K562 (cell line): ENCODE data around the gene CFAP221. TPM values are rescaled to one million over a fixed set of nuclear protein-coding genes. Genes with fewer than 3 reads are reported as not detected.

Experiments
- ATAC-seq: fragments of 200-7000 bp; cut with Tn5 transposase; 3 replicates; pipeline ENCODE4 v1.9.1; 2020; ENCODE audit warnings: moderate library complexity
- BruUV-seq: library from RNA; stranded (reverse); fragments of 400-500 nt; replicated peaks from 2 replicates; lab custom pipeline; 2021; lab: Mats Ljungman, UMichigan
- CTCF ChIA-PET: fragments of 300-600 bp; formaldehyde crosslinking; extraction: SDS; loops from one replicate; lab custom pipeline; 2021; ENCODE audit warnings: low intra/inter-chr PET ratio; lab: Yijun Ruan, JAX
- POLR2A ChIA-PET: fragments of 300-600, 350-650 bp; sonication (Branson Sonifier 250); formaldehyde crosslinking; extraction: SDS; loops from one replicate; lab custom pipeline; 2021; ENCODE audit warnings: antibody characterized with exemption, inconsistent platforms; lab: Yijun Ruan, JAX
- DNase-seq, 4 experiments: peaks; one replicate each; pipeline versions ENCODE4 v3.0.0 to v3.0.0-alpha.2; 2011 to 2018; ENCODE audit warnings: low spot score in 3 of 4, mixed read lengths in 3 of 4; ENCODE audit errors: extremely low read depth in 1 of 4
- FAIRE-seq: peaks from 2 replicates; lab custom pipeline; 2011; peaks lifted over from hg19 to GRCh38; lab: Jason Lieb, UNC
- H2AFZ ChIP-seq: 2 replicates; pipeline ENCODE4 v1.6.0; 2011; ENCODE audit warnings: low read depth, low read length, control low read depth, inconsistent platforms
- H3K27ac ChIP-seq: fragments of 200-600 bp; 3 replicates; pipeline ENCODE4 v1.8.0; 2011; ENCODE audit warnings: low read depth, mild to moderate bottlenecking, control low read depth, inconsistent platforms, low read length, moderate library complexity, mixed read lengths; ENCODE audit errors: extremely low read depth
- H3K27me3 ChIP-seq, 2 experiments: fragments of 300-600 bp in 1 of 2; 2 replicates in 1 of 2; 3 replicates in 1 of 2; pipeline versions ENCODE4 v1.6.0 to v1.8.0; 2011; ENCODE audit warnings: inconsistent platforms in 2 of 2, low read length in 2 of 2, mild to moderate bottlenecking in 1 of 2, mixed read lengths in 1 of 2, moderate library complexity in 1 of 2; ENCODE audit not compliant: control insufficient read depth in 2 of 2, insufficient read depth in 2 of 2
- H3K36me3 ChIP-seq: fragments of 300-600 bp; 3 replicates; pipeline ENCODE4 v1.8.0; 2011; ENCODE audit warnings: mild to moderate bottlenecking, low read length, inconsistent platforms; ENCODE audit not compliant: control insufficient read depth, insufficient read depth
- H3K4me1 ChIP-seq, 2 experiments: fragments of 200-600 bp in 1 of 2; replicated peaks in 1 of 2; 2 replicates in 1 of 2; 3 replicates in 1 of 2; pipeline versions ENCODE4 v1.5.1 to v1.8.0; 2011; ENCODE audit warnings: inconsistent platforms in 2 of 2, low read length in 2 of 2, mild to moderate bottlenecking in 1 of 2, mixed read lengths in 1 of 2, moderate library complexity in 1 of 2; ENCODE audit not compliant: control insufficient read depth in 2 of 2, insufficient read depth in 2 of 2
- H3K4me2 ChIP-seq: 2 replicates; pipeline ENCODE4 v1.6.1; 2011; ENCODE audit warnings: low read length, control low read depth, inconsistent platforms, mixed read lengths; ENCODE audit not compliant: insufficient read depth
- H3K4me3 ChIP-seq: fragments of 200-600 bp; sonication (generic), shearing (Covaris generic); 2 replicates; pipeline ENCODE4 v1.5.1; 2016; ENCODE audit warnings: control low read depth, inconsistent platforms
- H3K79me2 ChIP-seq: fragments of 200-600 bp; 3 replicates; pipeline ENCODE4 v1.8.0; 2011; ENCODE audit warnings: low read length, inconsistent platforms; ENCODE audit not compliant: control insufficient read depth, insufficient read depth
- H3K9ac ChIP-seq, 2 experiments: 2 replicates each; pipeline versions ENCODE4 v1.6.0 to v1.6.1; 2011; ENCODE audit warnings: low read depth in 2 of 2, low read length in 2 of 2, control low read depth in 1 of 2, inconsistent platforms in 1 of 2, mild to moderate bottlenecking in 1 of 2, mixed read lengths in 1 of 2; ENCODE audit not compliant: insufficient read depth in 1 of 2
- H3K9me1 ChIP-seq: one replicate; pipeline ENCODE4 v1.6.0; 2011; ENCODE audit warnings: inconsistent platforms, mild to moderate bottlenecking, low read length, moderate library complexity; ENCODE audit not compliant: control insufficient read depth, insufficient read depth
- H3K9me3 ChIP-seq: replicated peaks from 2 replicates; pipeline ENCODE4 v1.5.1; 2011; ENCODE audit warnings: low read depth, low read length, inconsistent platforms; ENCODE audit not compliant: control insufficient read depth, insufficient read depth
- H4K20me1 ChIP-seq: replicated peaks from 2 replicates; pipeline ENCODE4 v1.6.1; 2011; ENCODE audit warnings: low read length, inconsistent platforms, mixed read lengths; ENCODE audit not compliant: control insufficient read depth, insufficient read depth
- BRD4 ChIP-seq: fragments of 200-600 bp; sonication (generic); IDR thresholded peaks from 2 replicates; pipeline ENCODE4 v1.6.1; 2017; ENCODE audit warnings: inconsistent platforms
- HOMEZ ChIP-seq: fragments of 250-450 bp; sonication (Bioruptor Pico); IDR thresholded peaks from 2 replicates; pipeline ENCODE4 v1.4.0; 2020; ENCODE audit warnings: mild to moderate bottlenecking, moderate library complexity
- RBM25 ChIP-seq: fragments of 200-400 bp; formaldehyde crosslinking; IDR thresholded peaks from 2 replicates; pipeline ENCODE4 v1.6.1; 2018; ENCODE audit warnings: low read length, low read depth, moderate library complexity; ENCODE audit not compliant: severe bottlenecking
- ZNF146 ChIP-seq: IDR thresholded peaks from one replicate; pipeline ENCODE4 v1.6.1; 2018; ENCODE audit warnings: missing compliant biosample characterization; ENCODE audit not compliant: unreplicated experiment
- ZNF311 ChIP-seq: fragments of 250-450 bp; sonication (Bioruptor Pico); IDR thresholded peaks from 2 replicates; pipeline ENCODE4 v1.4.0; 2020; ENCODE audit warnings: mild to moderate bottlenecking, moderate library complexity
- ZNF609 ChIP-seq: sonication (generic); formaldehyde crosslinking; IDR thresholded peaks from 2 replicates; pipeline ENCODE4 v1.8.1; 2023; ENCODE audit warnings: missing genetic modification reagents, mild to moderate bottlenecking, borderline replicate concordance
- ZNF696 ChIP-seq: fragments of 250-450 bp; sonication (Bioruptor Pico); conservative IDR thresholded peaks from 2 replicates; pipeline ENCODE4 v1.4.0; 2020; ENCODE audit warnings: mild to moderate bottlenecking, moderate library complexity
- ZSCAN32 ChIP-seq: fragments of 450-650 bp; formaldehyde crosslinking; IDR thresholded peaks from 2 replicates; pipeline ENCODE4 v1.4.0; 2020; ENCODE audit warnings: mild to moderate bottlenecking, moderate library complexity
- in situ Hi-C: fragments of 300-500 bp; cut with MboI; formaldehyde crosslinking; loops from 4 replicates; pipeline ENCODE4 v1.15.0; 2018; ENCODE audit warnings: inconsistent platforms, mixed read lengths
- intact Hi-C: fragments of 100-400 bp; cut with micrococcal nuclease; formaldehyde crosslinking; loops from 2 replicates; pipeline ENCODE4 v1.14.2; 2022
- polyA plus RNA-seq, 8 experiments: library from polyadenylated mRNA; depleted of rRNA in 4 of 8; stranded (reverse) in 5 of 8; unstranded in 3 of 8; fragments of >200 nt; fragmentation: Nextera tagmentation in 2 of 8; fragmentation: Illumina TruSeq in 1 of 8; extraction: Ambion mirVana in 2 of 8; extraction: Trizol in 1 of 8; gene quantifications; 2 replicates each; pipeline versions ENCODE4 v1.2.1 to v1.2.3, GENCODE V29; 2011 to 2014; ENCODE audit warnings: inconsistent platforms in 1 of 8, missing spikeins in 1 of 8
- total RNA-seq, 7 experiments: library from RNA; depleted of rRNA in 6 of 7; stranded (reverse); fragments of >200 nt in 6 of 7; fragmentation: Illumina TruSeq in 2 of 7; extraction: Trizol in 2 of 7; gene quantifications; 2 replicates each; pipeline versions ENCODE4 v1.2.1 to v1.2.3, GENCODE V29; 2011 to 2021; ENCODE audit warnings: low replicate concordance in 1 of 7
- TF ChIP-seq, protein P1 (sequence below): IDR thresholded peaks from 2 replicates; pipeline ENCODE4 v1.6.1; 2012; ENCODE audit warnings: low read depth, low read length, improper control_type of control experiment, borderline replicate concordance

Gene CFAP221
- total and polyA plus RNA-seq, 9 of the 15 experiments (the other 6 are each of a cell fraction or from before 2014, with no cell fraction given), result 0.09 to 1.4 (median 0.65) TPM

DNA sequence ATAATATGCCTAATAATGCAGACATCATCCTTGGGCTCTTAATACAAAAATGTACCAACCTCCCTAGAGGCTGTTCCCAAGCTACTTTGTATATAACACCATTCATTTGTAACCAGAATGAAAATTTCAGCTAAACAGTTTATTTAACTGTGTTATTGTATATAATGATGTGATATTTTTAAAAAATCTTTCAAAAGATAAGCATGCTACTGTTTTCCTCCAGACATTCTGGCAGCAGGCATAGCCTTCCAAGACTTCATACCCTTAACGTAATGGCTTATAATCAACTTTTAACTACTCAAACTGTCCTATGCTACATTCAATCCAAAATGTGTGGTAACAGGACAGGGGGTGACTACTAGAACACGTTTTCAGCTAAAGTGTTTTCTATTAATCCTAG lies 21.2 kb downstream of the CFAP221 start (continued):
- TF ChIP-seq ZNF311 (no peak), BRD4 (no peak), ZNF696 (CRISPR knock-in tag) (no peak)
- TF ChIP-seq, protein P1, sequence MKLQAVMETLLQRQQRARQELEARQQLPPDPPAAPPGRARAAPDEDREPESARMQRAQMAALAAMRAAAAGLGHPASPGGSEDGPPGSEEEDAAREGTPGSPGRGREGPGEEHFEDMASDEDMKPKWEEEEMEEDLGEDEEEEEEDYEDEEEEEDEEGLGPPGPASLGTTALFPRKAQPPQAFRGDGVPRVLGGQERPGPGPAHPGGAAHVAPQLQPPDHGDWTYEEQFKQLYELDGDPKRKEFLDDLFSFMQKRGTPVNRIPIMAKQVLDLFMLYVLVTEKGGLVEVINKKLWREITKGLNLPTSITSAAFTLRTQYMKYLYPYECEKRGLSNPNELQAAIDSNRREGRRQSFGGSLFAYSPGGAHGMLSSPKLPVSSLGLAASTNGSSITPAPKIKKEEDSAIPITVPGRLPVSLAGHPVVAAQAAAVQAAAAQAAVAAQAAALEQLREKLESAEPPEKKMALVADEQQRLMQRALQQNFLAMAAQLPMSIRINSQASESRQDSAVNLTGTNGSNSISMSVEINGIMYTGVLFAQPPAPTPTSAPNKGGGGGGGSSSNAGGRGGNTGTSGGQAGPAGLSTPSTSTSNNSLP, result no peak
- TF ChIP-seq, all 486 proteins: peak for 0

DNA sequence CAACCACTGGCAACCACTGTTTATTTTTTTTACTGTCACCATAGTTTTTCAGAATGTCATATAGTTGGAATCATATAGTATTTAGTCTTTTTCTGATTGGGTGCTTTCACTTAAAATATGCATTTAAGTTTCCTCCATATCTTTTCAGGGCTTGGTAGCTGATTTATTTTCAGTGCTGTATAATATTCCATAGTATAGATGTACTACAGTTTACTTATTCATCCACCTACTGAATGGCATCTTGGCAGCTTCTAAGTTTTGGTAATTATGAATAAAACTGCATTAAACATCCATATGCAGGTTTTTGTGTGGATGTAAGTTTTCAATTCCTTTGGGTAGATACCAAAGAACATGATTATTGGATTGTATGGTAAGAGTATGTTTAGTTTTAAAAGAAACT lies 23.0 kb downstream of the CFAP221 start:
- H4K20me1 ChIP-seq, result no peaks in the 10 kb centered on the region
- ATAC-seq (no peak), DNase-seq (no peak), FAIRE-seq (no peak)
- in situ Hi-C loops, result no loop called here
- no peak overlapping the region for H3K9ac ChIP-seq
- no peaks in the 10 kb centered on the region for H3K4me1 ChIP-seq
- H3K27me3 ChIP-seq, result no peaks in the 10 kb centered on the region
- TF ChIP-seq ZNF609 (no peak), ZSCAN32 (CRISPR knock-in tag) (no peak), HOMEZ (CRISPR knock-in tag) (no peak), ZNF146 (CRISPR knock-in tag) (peak; percentile 73), RBM25 (peak; percentile 21)
- H3K9me1 ChIP-seq, result no peaks in the 10 kb centered on the region
- H3K4me3 ChIP-seq, result no peak overlapping the region
- H3K36me3 ChIP-seq, result no peaks in the 10 kb centered on the region
- no peak overlapping the region for H3K27ac ChIP-seq
- H3K4me2 ChIP-seq, result no peak overlapping the region
- H3K79me2 ChIP-seq, result no peaks in the 10 kb centered on the region
- intact Hi-C loops, result no loop called here
- BruUV-seq, result no TSS peak
- CTCF ChIA-PET, result no interaction called here
- POLR2A ChIA-PET, result no interaction called here
- no peaks in the 10 kb centered on the region for H3K9me3 ChIP-seq
- no peak overlapping the region for H2AFZ ChIP-seq
